ENCODE measurements around the gene TMBIM4.

DNA sequence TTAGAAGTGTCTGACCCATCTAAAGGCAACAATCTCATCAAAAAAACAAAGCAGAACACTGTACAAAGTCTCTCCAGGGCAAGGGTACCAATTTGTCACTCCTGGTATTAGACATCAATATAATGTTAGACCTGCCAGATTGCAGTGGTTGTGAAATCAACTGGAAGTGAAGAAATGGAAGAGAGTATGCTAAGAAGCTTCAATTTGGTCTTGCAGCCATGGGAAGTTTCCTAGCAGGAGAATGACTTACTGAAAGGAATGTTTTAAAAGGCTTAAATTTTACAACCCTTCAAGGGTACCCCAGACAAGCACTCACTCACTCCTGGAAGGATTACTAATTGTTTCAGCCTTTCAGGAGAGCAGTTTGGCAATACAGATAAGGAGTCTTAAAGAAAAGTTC is 58.2 kb downstream of the TMBIM4 start:
- TF ChIP-seq, protein P1, sequence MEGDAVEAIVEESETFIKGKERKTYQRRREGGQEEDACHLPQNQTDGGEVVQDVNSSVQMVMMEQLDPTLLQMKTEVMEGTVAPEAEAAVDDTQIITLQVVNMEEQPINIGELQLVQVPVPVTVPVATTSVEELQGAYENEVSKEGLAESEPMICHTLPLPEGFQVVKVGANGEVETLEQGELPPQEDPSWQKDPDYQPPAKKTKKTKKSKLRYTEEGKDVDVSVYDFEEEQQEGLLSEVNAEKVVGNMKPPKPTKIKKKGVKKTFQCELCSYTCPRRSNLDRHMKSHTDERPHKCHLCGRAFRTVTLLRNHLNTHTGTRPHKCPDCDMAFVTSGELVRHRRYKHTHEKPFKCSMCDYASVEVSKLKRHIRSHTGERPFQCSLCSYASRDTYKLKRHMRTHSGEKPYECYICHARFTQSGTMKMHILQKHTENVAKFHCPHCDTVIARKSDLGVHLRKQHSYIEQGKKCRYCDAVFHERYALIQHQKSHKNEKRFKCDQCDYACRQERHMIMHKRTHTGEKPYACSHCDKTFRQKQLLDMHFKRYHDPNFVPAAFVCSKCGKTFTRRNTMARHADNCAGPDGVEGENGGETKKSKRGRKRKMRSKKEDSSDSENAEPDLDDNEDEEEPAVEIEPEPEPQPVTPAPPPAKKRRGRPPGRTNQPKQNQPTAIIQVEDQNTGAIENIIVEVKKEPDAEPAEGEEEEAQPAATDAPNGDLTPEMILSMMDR (IDR thresholded peaks at IDR 0.05) = no peak
- no peak for TF ChIP-seq POLR2A (IDR thresholded peaks at IDR 0.05)

All from esophagus squamous epithelium (tissue), 4 donors.